DOHH2 (cell line): Measurements from ENCODE around the gene DYNLL2.

Source experiments
- H3F3A ChIP-seq: fragments of 200-600 bp; sonication (generic), shearing (Covaris generic); 2 replicates; pipeline ENCODE4 v1.6.0; 2016; ENCODE audit warnings: antibody characterized with exemption, mild to moderate bottlenecking; ENCODE audit not compliant: control insufficient read depth, insufficient read depth
- H3K27ac ChIP-seq: fragments of 200-600 bp; sonication (generic); 2 replicates; pipeline ENCODE4 v1.5.1; 2014; ENCODE audit warnings: low read depth, mild to moderate bottlenecking, low read length, moderate library complexity
- H3K27me3 ChIP-seq: fragments of 200-600 bp; sonication (generic); 2 replicates; pipeline ENCODE4 v1.6.1; 2014; ENCODE audit warnings: mild to moderate bottlenecking, low read length, mixed read lengths; ENCODE audit not compliant: control insufficient read depth
- H3K36me3 ChIP-seq: fragments of 200-600 bp; sonication (generic); 2 replicates; pipeline ENCODE4 v1.6.1; 2014; ENCODE audit warnings: mild to moderate bottlenecking, low read length, moderate library complexity, mixed read lengths; ENCODE audit not compliant: control insufficient read depth
- H3K4me1 ChIP-seq: fragments of 200-600 bp; sonication (generic); 2 replicates; pipeline ENCODE4 v1.6.1; 2014; ENCODE audit warnings: mild to moderate bottlenecking, low read length, mixed read lengths; ENCODE audit not compliant: control insufficient read depth
- H3K4me2 ChIP-seq: fragments of 200-600 bp; sonication (generic); 2 replicates; pipeline ENCODE4 v1.6.0; 2014; ENCODE audit warnings: mild to moderate bottlenecking, low read length, moderate library complexity
- H3K4me3 ChIP-seq: fragments of 200-600 bp; sonication (generic); 2 replicates; pipeline ENCODE4 v1.5.1; 2014; ENCODE audit warnings: mild to moderate bottlenecking, low read length, mixed read lengths
- H3K79me2 ChIP-seq: fragments of 200-600 bp; sonication (generic); 2 replicates; pipeline ENCODE4 v1.6.1; 2014; ENCODE audit warnings: mild to moderate bottlenecking, low read length, mixed read lengths; ENCODE audit not compliant: control insufficient read depth
- H3K9me2 ChIP-seq: fragments of 200-600 bp; sonication (generic); replicated peaks from 2 replicates; pipeline ENCODE4 v1.6.1; 2014; ENCODE audit warnings: mild to moderate bottlenecking, low read length, mixed read lengths; ENCODE audit not compliant: control insufficient read depth
- H3K9me3 ChIP-seq: fragments of 200-600 bp; sonication (generic); 2 replicates; pipeline ENCODE4 v1.6.1; 2014; ENCODE audit warnings: antibody characterized with exemption, low read length, mixed read lengths; ENCODE audit not compliant: control insufficient read depth, insufficient read depth
- H4K20me1 ChIP-seq: fragments of 200-600 bp; sonication (generic); 2 replicates; pipeline ENCODE4 v1.6.0; 2014; ENCODE audit warnings: low read depth, mild to moderate bottlenecking, antibody characterized with exemption, low read length, moderate library complexity; ENCODE audit not compliant: control insufficient read depth, insufficient read depth
- CTCF ChIP-seq: fragments of 200-600 bp; sonication (generic); IDR thresholded peaks from one replicate; pipeline ENCODE4 v1.5.1; 2014; ENCODE audit warnings: antibody characterized with exemption, mild to moderate bottlenecking, low read depth, low read length; ENCODE audit not compliant: poor library complexity, severe bottlenecking
- EZH2phosphoT487 ChIP-seq: fragments of 200-600 bp; sonication (generic); IDR thresholded peaks from 2 replicates; pipeline ENCODE4 v1.6.1; 2017; ENCODE audit warnings: borderline replicate concordance, mild to moderate bottlenecking, antibody characterized with exemption, low read length, moderate library complexity, mixed read lengths

Gene DYNLL2

GRCh38 chr17:58082870-58083490 is at the start of gene DYNLL2:
Gene DYNLL2, plus strand, starts transcription at chr17:58083419. Its CDS starts 3,672 bp downstream, at chr17:58087091.
- peak within 1 kb of the TSS; percentile 51; the same call in 1 of the 2 replicates for H3K27ac ChIP-seq
- peaks cover 22% of the 10 kb centered on the region for H3K4me1 ChIP-seq
- peaks cover 45% of the 10 kb centered on the region for H3K36me3 ChIP-seq
- H3K4me2 ChIP-seq = peak within 1 kb of the TSS; percentile 99
- H3K4me3 ChIP-seq = peak within 1 kb of the TSS; percentile 86
- no peaks in the 10 kb centered on the region for H3K9me3 ChIP-seq
- H4K20me1 ChIP-seq = peaks cover 38% of the 10 kb centered on the region
- H3K79me2 ChIP-seq = peaks cover 49% of the 10 kb centered on the region
- no peaks in the 10 kb centered on the region for H3K9me2 ChIP-seq
- no peak for TF ChIP-seq CTCF
- no peak for TF ChIP-seq EZH2phosphoT487
- no peaks in the 10 kb centered on the region for H3F3A ChIP-seq
- peaks cover 21% of the 10 kb centered on the region for H3K27me3 ChIP-seq

GRCh38 chr17:58039975-58040374 is 43.2 kb upstream of the DYNLL2 start:
- H3K4me1 ChIP-seq = no peaks in the 10 kb centered on the region
- H3K36me3 ChIP-seq = no peaks in the 10 kb centered on the region
- no peaks in the 10 kb centered on the region for H3K79me2 ChIP-seq
- H3K9me3 ChIP-seq = no peaks in the 10 kb centered on the region
- H3K4me3 ChIP-seq = no peak overlapping the region
- H3K4me2 ChIP-seq = no peak overlapping the region
- H3F3A ChIP-seq = no peaks in the 10 kb centered on the region
- H3K27me3 ChIP-seq = peaks cover 33% of the 10 kb centered on the region
- TF ChIP-seq EZH2phosphoT487 (no peak), CTCF (no peak)
- no peaks in the 10 kb centered on the region for H4K20me1 ChIP-seq
- no peaks in the 10 kb centered on the region for H3K9me2 ChIP-seq
- H3K27ac ChIP-seq = no peak overlapping the region

GRCh38 chr17:58040386-58040785 is 42.8 kb upstream of the DYNLL2 start:
- Histone ChIP-seq H3K27me3 (peaks cover 36% of the 10 kb centered on the region), H3K9me3 (no peaks in the 10 kb centered on the region), H4K20me1 (no peaks in the 10 kb centered on the region), H3K4me1 (no peaks in the 10 kb centered on the region), H3F3A (no peaks in the 10 kb centered on the region), H3K27ac (no peak overlapping the region), H3K4me3 (no peak overlapping the region), H3K79me2 (no peaks in the 10 kb centered on the region), H3K9me2 (no peaks in the 10 kb centered on the region), H3K36me3 (no peaks in the 10 kb centered on the region), H3K4me2 (no peak overlapping the region)
- no peak for TF ChIP-seq CTCF
- TF ChIP-seq EZH2phosphoT487 = no peak
